ENCODE data around the gene MRPL32.

- TF ChIP-seq POLR2AphosphoS5 (IDR thresholded peaks at IDR 0.05; ENCODE audit: insufficient read depth in 1 of 2, low read depth in 1 of 2) (no peak), CTCF (IDR thresholded peaks at IDR 0.05) (no peak), POLR2A (IDR thresholded peaks at IDR 0.05) (no peak)
Observed at GRCh38 chr7:42906181-42906580, 26.0 kb upstream of the MRPL32 start.
